ENCODE results near the gene RCOR1. TPM values are rescaled to one million over a fixed set of nuclear protein-coding genes. Genes with fewer than 3 reads are reported as not detected.
"Not testable (repeated sequence)": the region's sequence is repeated elsewhere in the genome, so short reads cannot be mapped to it uniquely, and the experiment has no call there.

Gene RCOR1
- total RNA-seq, 1 donor from 2014 or later = 23.9 TPM

- no peak overlapping the region for H3K4me3 Mint-ChIP-seq
- H3K4me1 Mint-ChIP-seq (ENCODE audit: low read depth) = peaks cover 14% of the 10 kb centered on the region
- H3K27ac Mint-ChIP-seq = no peak overlapping the region
Observed at GRCh38 chr14:102633906-102634595, 41.6 kb downstream of the RCOR1 start.

GRCh38 chr14:102639611-102640010 lies 47.2 kb downstream of the RCOR1 start:
- intact Hi-C loops (cut with micrococcal nuclease); DNase-seq (ENCODE audit: low spot score); H3K9me3 Mint-ChIP-seq; H3K27me3 Mint-ChIP-seq (ENCODE audit: insufficient read depth); H3K36me3 Mint-ChIP-seq (ENCODE audit: low read depth); H3K27ac Mint-ChIP-seq; H3K4me3 Mint-ChIP-seq; H3K4me1 Mint-ChIP-seq (ENCODE audit: low read depth): not testable (repeated sequence)

More at GRCh38 chr14:102633906-102634595, 41.6 kb downstream of the RCOR1 start:
- no peak for DNase-seq (ENCODE audit: low spot score)
- intact Hi-C loops (cut with micrococcal nuclease) = no loop called here
- Mint-ChIP-seq H3K27me3 (ENCODE audit: insufficient read depth) (no peaks in the 10 kb centered on the region), H3K9me3 (no peaks in the 10 kb centered on the region), H3K36me3 (ENCODE audit: low read depth) (peaks cover 1% of the 10 kb centered on the region)

- Mint-ChIP-seq H3K9me3 (no peaks in the 10 kb centered on the region), H3K27me3 (ENCODE audit: insufficient read depth) (no peaks in the 10 kb centered on the region), H3K36me3 (ENCODE audit: low read depth) (no peaks in the 10 kb centered on the region), H3K4me3 (no peak overlapping the region), H3K4me1 (ENCODE audit: low read depth) (peaks cover 30% of the 10 kb centered on the region), H3K27ac (no peak overlapping the region)
- intact Hi-C loops (cut with micrococcal nuclease) = no loop called here
- no peak for DNase-seq (ENCODE audit: low spot score)
Observed at GRCh38 chr14:102644523-102644922, 52.1 kb downstream of the RCOR1 start.

- Mint-ChIP-seq H3K27ac (peak overlapping the region; percentile 1), H3K27me3 (ENCODE audit: insufficient read depth) (no peaks in the 10 kb centered on the region), H3K4me3 (no peak overlapping the region), H3K4me1 (ENCODE audit: low read depth) (peaks cover 30% of the 10 kb centered on the region), H3K9me3 (no peaks in the 10 kb centered on the region), H3K36me3 (ENCODE audit: low read depth) (no peaks in the 10 kb centered on the region)
- DNase-seq (ENCODE audit: low spot score) = no peak
- intact Hi-C loops (cut with micrococcal nuclease) = no loop called here
Observed at GRCh38 chr14:102645746-102646440, 53.4 kb downstream of the RCOR1 start.

GRCh38 chr14:102646615-102647014 lies 54.2 kb downstream of the RCOR1 start:
- intact Hi-C loops (cut with micrococcal nuclease) = no loop called here
- peaks cover 30% of the 10 kb centered on the region for H3K4me1 Mint-ChIP-seq (ENCODE audit: low read depth)
- no peak overlapping the region for H3K27ac Mint-ChIP-seq
- DNase-seq (ENCODE audit: low spot score) = no peak
- no peaks in the 10 kb centered on the region for H3K9me3 Mint-ChIP-seq
- no peaks in the 10 kb centered on the region for H3K36me3 Mint-ChIP-seq (ENCODE audit: low read depth)
- no peak overlapping the region for H3K4me3 Mint-ChIP-seq
- H3K27me3 Mint-ChIP-seq (ENCODE audit: insufficient read depth) = no peaks in the 10 kb centered on the region

- Mint-ChIP-seq H3K4me3 (no peak overlapping the region), H3K36me3 (ENCODE audit: low read depth) (peaks cover 4% of the 10 kb centered on the region), H3K27me3 (ENCODE audit: insufficient read depth) (no peaks in the 10 kb centered on the region), H3K27ac (no peak overlapping the region), H3K9me3 (peaks cover 7% of the 10 kb centered on the region), H3K4me1 (ENCODE audit: low read depth) (peaks cover 13% of the 10 kb centered on the region)
- DNase-seq (ENCODE audit: low spot score) = no peak
- intact Hi-C loops (cut with micrococcal nuclease) = no loop called here
Observed at GRCh38 chr14:102652194-102652593, 59.7 kb downstream of the RCOR1 start.

- H3K27me3 Mint-ChIP-seq (ENCODE audit: insufficient read depth) = no peaks in the 10 kb centered on the region
- DNase-seq (ENCODE audit: low spot score) = no peak
- intact Hi-C loops (cut with micrococcal nuclease) = no loop called here
- peaks cover 13% of the 10 kb centered on the region for H3K4me1 Mint-ChIP-seq (ENCODE audit: low read depth)
- H3K9me3 Mint-ChIP-seq = peaks cover 7% of the 10 kb centered on the region
- H3K4me3 Mint-ChIP-seq = no peak overlapping the region
- H3K27ac Mint-ChIP-seq = no peak overlapping the region
- peaks cover 4% of the 10 kb centered on the region for H3K36me3 Mint-ChIP-seq (ENCODE audit: low read depth)
Observed at GRCh38 chr14:102654298-102654697, 61.8 kb downstream of the RCOR1 start.

- intact Hi-C loops (cut with micrococcal nuclease) = no loop called here
- no peak for DNase-seq (ENCODE audit: low spot score)
- peaks cover 4% of the 10 kb centered on the region for H3K36me3 Mint-ChIP-seq (ENCODE audit: low read depth)
- H3K9me3 Mint-ChIP-seq = peaks cover 7% of the 10 kb centered on the region
- peaks cover 13% of the 10 kb centered on the region for H3K4me1 Mint-ChIP-seq (ENCODE audit: low read depth)
- H3K27ac Mint-ChIP-seq = no peak overlapping the region
- H3K27me3 Mint-ChIP-seq (ENCODE audit: insufficient read depth) = no peaks in the 10 kb centered on the region
- H3K4me3 Mint-ChIP-seq = no peak overlapping the region
Observed at GRCh38 chr14:102655137-102655536, 62.7 kb downstream of the RCOR1 start.

GRCh38 chr14:102659797-102660196 lies 67.3 kb downstream of the RCOR1 start:
- Mint-ChIP-seq H3K27ac (no peak overlapping the region), H3K4me1 (ENCODE audit: low read depth) (peaks cover 15% of the 10 kb centered on the region), H3K4me3 (no peak overlapping the region), H3K27me3 (ENCODE audit: insufficient read depth) (no peaks in the 10 kb centered on the region), H3K36me3 (ENCODE audit: low read depth) (peaks cover 1% of the 10 kb centered on the region), H3K9me3 (no peaks in the 10 kb centered on the region)
- DNase-seq (ENCODE audit: low spot score) = no peak
- intact Hi-C loops (cut with micrococcal nuclease) = no loop called here

GRCh38 chr14:102661614-102662013 lies 69.2 kb downstream of the RCOR1 start:
- intact Hi-C loops (cut with micrococcal nuclease) = no loop called here
- Mint-ChIP-seq H3K27ac (no peak overlapping the region), H3K36me3 (ENCODE audit: low read depth) (peaks cover 1% of the 10 kb centered on the region), H3K27me3 (ENCODE audit: insufficient read depth) (no peaks in the 10 kb centered on the region), H3K4me1 (ENCODE audit: low read depth) (peaks cover 9% of the 10 kb centered on the region), H3K4me3 (no peak overlapping the region), H3K9me3 (no peaks in the 10 kb centered on the region)
- no peak for DNase-seq (ENCODE audit: low spot score)

- intact Hi-C loops (cut with micrococcal nuclease) = no loop called here
- Mint-ChIP-seq H3K27ac (no peak overlapping the region), H3K4me1 (ENCODE audit: low read depth) (peaks cover 9% of the 10 kb centered on the region), H3K27me3 (ENCODE audit: insufficient read depth) (no peaks in the 10 kb centered on the region), H3K4me3 (no peak overlapping the region), H3K36me3 (ENCODE audit: low read depth) (peaks cover 3% of the 10 kb centered on the region), H3K9me3 (no peaks in the 10 kb centered on the region)
- DNase-seq (ENCODE audit: low spot score) = no peak
Observed at GRCh38 chr14:102662636-102663430, 70.4 kb downstream of the RCOR1 start.

GRCh38 chr14:102663440-102663839 lies 71.0 kb downstream of the RCOR1 start:
- intact Hi-C loops (cut with micrococcal nuclease) = no loop called here
- no peaks in the 10 kb centered on the region for H3K9me3 Mint-ChIP-seq
- no peak overlapping the region for H3K4me3 Mint-ChIP-seq
- no peak overlapping the region for H3K27ac Mint-ChIP-seq
- no peak for DNase-seq (ENCODE audit: low spot score)
- no peaks in the 10 kb centered on the region for H3K27me3 Mint-ChIP-seq (ENCODE audit: insufficient read depth)
- H3K36me3 Mint-ChIP-seq (ENCODE audit: low read depth) = peaks cover 3% of the 10 kb centered on the region
- H3K4me1 Mint-ChIP-seq (ENCODE audit: low read depth) = peaks cover 9% of the 10 kb centered on the region

- Mint-ChIP-seq H3K9me3 (no peaks in the 10 kb centered on the region), H3K27ac (no peak overlapping the region), H3K4me1 (ENCODE audit: low read depth) (peaks cover 9% of the 10 kb centered on the region), H3K27me3 (ENCODE audit: insufficient read depth) (no peaks in the 10 kb centered on the region), H3K4me3 (no peak overlapping the region), H3K36me3 (ENCODE audit: low read depth) (peaks cover 3% of the 10 kb centered on the region)
- no peak for DNase-seq (ENCODE audit: low spot score)
- intact Hi-C loops (cut with micrococcal nuclease) = no loop called here
Observed at GRCh38 chr14:102665621-102666020, 73.2 kb downstream of the RCOR1 start.
